Measurements from ENCODE around the gene CIAO3. TPM values are rescaled to one million over a fixed set of nuclear protein-coding genes. Genes with fewer than 3 reads are reported as not detected.

The CIAO3 gene
- polyA plus RNA-seq, 1 experiment = 14.4 TPM

- DNase-seq (ENCODE audit: low read depth, low spot score) = no peak
- Histone ChIP-seq H3K27me3 (ENCODE audit: control insufficient read depth, insufficient read depth, low read length) (no peaks in the 10 kb centered on the region), H3K4me3 (ENCODE audit: low read depth, low read length) (no peak overlapping the region), H3K27ac (ENCODE audit: low read depth, low read length) (no peak overlapping the region), H3K9me3 (ENCODE audit: control insufficient read depth, insufficient read depth, low read length) (no peaks in the 10 kb centered on the region; the same call in 1 of the 2 replicates)
- POLR2A ChIA-PET = no interaction called here
- TF ChIP-seq CTCF (IDR thresholded peaks at IDR 0.05; ENCODE audit: low read depth, low read length) = no peak
- CTCF ChIA-PET = no interaction called here
Observed at GRCh38 chr16:766820-767640, 26.2 kb upstream of the CIAO3 start.

- ChIA-PET POLR2A (no interaction called here), CTCF (interaction anchor here (0.5 kb wide), 1 partner anchor 26 kb away, joined by 6 read pairs; no protein-coding TSS in a partner anchor)
- H3K27me3 ChIP-seq (ENCODE audit: control insufficient read depth, insufficient read depth, low read length) = peaks cover 3% of the 10 kb centered on the region
- H3K9me3 ChIP-seq (ENCODE audit: control insufficient read depth, insufficient read depth, low read length) = no peaks in the 10 kb centered on the region; the same call in 1 of the 2 replicates
- no peak overlapping the region for H3K27ac ChIP-seq (ENCODE audit: low read depth, low read length)
- TF ChIP-seq CTCF (IDR thresholded peaks at IDR 0.05; ENCODE audit: low read depth, low read length) = no peak
- no peak overlapping the region for H3K4me3 ChIP-seq (ENCODE audit: low read depth, low read length)
- no peak for DNase-seq (ENCODE audit: low read depth, low spot score)
Observed at GRCh38 chr16:766008-766819, 25.4 kb upstream of the CIAO3 start.

- TF ChIP-seq CTCF (IDR thresholded peaks at IDR 0.05; ENCODE audit: low read depth, low read length) = no peak
- Histone ChIP-seq H3K4me3 (ENCODE audit: low read depth, low read length) (no peak overlapping the region), H3K9me3 (ENCODE audit: control insufficient read depth, insufficient read depth, low read length) (no peaks in the 10 kb centered on the region; the same call in 1 of the 2 replicates), H3K27ac (ENCODE audit: low read depth, low read length) (no peak overlapping the region), H3K27me3 (ENCODE audit: control insufficient read depth, insufficient read depth, low read length) (peaks cover 5% of the 10 kb centered on the region)
- DNase-seq (ENCODE audit: low read depth, low spot score) = no peak
- CTCF ChIA-PET = no interaction called here
- POLR2A ChIA-PET = no interaction called here
Observed at GRCh38 chr16:765488-765865, 24.7 kb upstream of the CIAO3 start.

DNA sequence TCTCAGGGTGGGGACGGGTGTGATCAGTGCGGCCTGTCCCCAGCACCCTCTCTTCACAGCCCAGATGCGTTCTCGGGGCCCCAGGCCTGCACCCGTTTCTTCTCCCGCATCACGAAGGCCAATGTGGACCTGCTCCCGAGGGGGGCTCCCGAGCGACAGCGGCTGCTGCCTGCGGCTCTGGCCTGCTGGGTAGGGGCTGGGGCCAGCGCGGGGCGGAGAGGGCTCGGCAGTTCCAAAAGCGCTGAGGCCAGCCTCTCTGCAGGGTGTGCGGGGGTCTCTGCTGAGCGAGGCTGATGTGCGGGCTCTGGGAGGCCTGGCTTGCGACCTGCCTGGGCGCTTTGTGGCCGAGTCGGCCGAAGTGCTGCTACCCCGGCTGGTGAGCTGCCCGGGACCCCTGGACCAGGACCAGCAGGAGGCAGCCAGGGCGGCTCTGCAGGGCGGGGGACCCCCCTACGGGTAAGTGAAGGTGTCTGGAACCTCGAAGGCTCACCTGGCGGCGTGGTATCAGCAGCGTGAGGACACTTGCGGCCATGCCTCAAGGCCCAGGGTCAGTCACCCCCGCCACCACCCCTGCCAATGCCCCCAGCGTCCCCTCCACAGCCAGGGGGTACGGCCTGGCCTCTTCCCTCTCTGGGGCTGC lies 24.2 kb upstream of the CIAO3 start:
- Histone ChIP-seq H3K27me3 (ENCODE audit: control insufficient read depth, insufficient read depth, low read length) (peaks cover 5% of the 10 kb centered on the region), H3K27ac (ENCODE audit: low read depth, low read length) (no peak overlapping the region), H3K4me3 (ENCODE audit: low read depth, low read length) (no peak overlapping the region), H3K9me3 (ENCODE audit: control insufficient read depth, insufficient read depth, low read length) (no peaks in the 10 kb centered on the region; the same call in 1 of the 2 replicates)
- POLR2A ChIA-PET = no interaction called here
- no peak for TF ChIP-seq CTCF (IDR thresholded peaks at IDR 0.05; ENCODE audit: low read depth, low read length)
- DNase-seq (ENCODE audit: low read depth, low spot score) = no peak
- CTCF ChIA-PET = no interaction called here
